Parathyroid adenoma (tissue), 2 donors: ENCODE data around the gene AFG1L.
"Not testable (repeated sequence)": the region's sequence is repeated elsewhere in the genome, so short reads cannot be mapped to it uniquely, and the experiment has no call there.

Experiments
- H2AFZ ChIP-seq: fragments of 300-600 bp; sonication (generic); one replicate; pipeline ENCODE4 v1.7.0; 2017; ENCODE audit warnings: antibody characterized with exemption, mild to moderate bottlenecking
- H3K27ac ChIP-seq: fragments of 300-600 bp; sonication (generic); one replicate; pipeline ENCODE4 v1.7.0; 2017
- H3K27me3 ChIP-seq: fragments of 300-600 bp; sonication (generic); one replicate; pipeline ENCODE4 v1.7.0; 2017; ENCODE audit warnings: low read length; ENCODE audit not compliant: control insufficient read depth, insufficient read depth
- H3K36me3 ChIP-seq: fragments of 300-600 bp; sonication (generic); one replicate; pipeline ENCODE4 v1.7.0; 2017; ENCODE audit warnings: low read length; ENCODE audit not compliant: control insufficient read depth, insufficient read depth
- H3K4me1 ChIP-seq: fragments of 300-600 bp; sonication (generic); one replicate; pipeline ENCODE4 v1.7.0; 2017; ENCODE audit warnings: control low read depth
- H3K4me2 ChIP-seq: fragments of 300-600 bp; sonication (generic); one replicate; pipeline ENCODE4 v1.7.0; 2017; ENCODE audit warnings: low read length
- H3K4me3 ChIP-seq: fragments of 300-600 bp; sonication (generic); one replicate; pipeline ENCODE4 v1.7.0; 2017; ENCODE audit warnings: low read depth, low read length
- H3K79me2 ChIP-seq: fragments of 300-600 bp; sonication (generic); one replicate; pipeline ENCODE4 v1.7.0; 2017; ENCODE audit warnings: control low read depth
- H3K9ac ChIP-seq: fragments of 300-600 bp; sonication (generic); one replicate; pipeline ENCODE4 v1.7.0; 2017; ENCODE audit warnings: mild to moderate bottlenecking
- H3K9me3 ChIP-seq: fragments of 300-600 bp; sonication (generic); one replicate; pipeline ENCODE4 v1.7.0; 2017; ENCODE audit warnings: low read length; ENCODE audit not compliant: control insufficient read depth
- TF ChIP-seq, protein P1 (sequence below): fragments of 300-600 bp; sonication (generic); IDR thresholded peaks from one replicate; pipeline ENCODE4 v1.7.0; 2017; ENCODE audit warnings: antibody characterized with exemption, mild to moderate bottlenecking
- donor health status: primary hyperparathyroidism.

Gene AFG1L

DNA sequence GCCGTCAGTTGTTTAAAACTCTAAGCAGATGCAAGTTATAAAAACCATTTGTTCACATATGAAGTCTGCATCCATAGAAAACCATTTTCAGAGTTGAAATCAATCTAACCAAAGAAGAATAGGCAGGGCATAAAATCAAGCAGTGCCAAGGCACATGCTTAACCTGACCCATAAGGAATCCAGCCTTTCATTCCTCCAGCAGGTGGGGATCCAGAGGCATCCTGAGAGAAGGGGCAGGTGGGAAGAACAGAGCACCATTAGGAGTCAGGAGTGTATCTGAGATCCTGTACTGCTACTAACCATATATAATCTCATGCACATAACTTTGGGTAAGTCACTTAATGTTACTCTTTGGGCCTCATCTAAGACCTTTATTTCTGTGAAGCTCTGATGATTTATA is 236.5 kb downstream of the AFG1L start:
- H3K4me2 ChIP-seq = no peak overlapping the region
- no peak overlapping the region for H3K4me3 ChIP-seq
- no peaks in the 10 kb centered on the region for H3K9me3 ChIP-seq
- H2AFZ ChIP-seq = no peak overlapping the region
- H3K27me3 ChIP-seq = no peaks in the 10 kb centered on the region
- H3K27ac ChIP-seq = no peak overlapping the region
- H3K36me3 ChIP-seq = no peaks in the 10 kb centered on the region
- peaks cover 3% of the 10 kb centered on the region for H3K4me1 ChIP-seq
- TF ChIP-seq, protein P1, sequence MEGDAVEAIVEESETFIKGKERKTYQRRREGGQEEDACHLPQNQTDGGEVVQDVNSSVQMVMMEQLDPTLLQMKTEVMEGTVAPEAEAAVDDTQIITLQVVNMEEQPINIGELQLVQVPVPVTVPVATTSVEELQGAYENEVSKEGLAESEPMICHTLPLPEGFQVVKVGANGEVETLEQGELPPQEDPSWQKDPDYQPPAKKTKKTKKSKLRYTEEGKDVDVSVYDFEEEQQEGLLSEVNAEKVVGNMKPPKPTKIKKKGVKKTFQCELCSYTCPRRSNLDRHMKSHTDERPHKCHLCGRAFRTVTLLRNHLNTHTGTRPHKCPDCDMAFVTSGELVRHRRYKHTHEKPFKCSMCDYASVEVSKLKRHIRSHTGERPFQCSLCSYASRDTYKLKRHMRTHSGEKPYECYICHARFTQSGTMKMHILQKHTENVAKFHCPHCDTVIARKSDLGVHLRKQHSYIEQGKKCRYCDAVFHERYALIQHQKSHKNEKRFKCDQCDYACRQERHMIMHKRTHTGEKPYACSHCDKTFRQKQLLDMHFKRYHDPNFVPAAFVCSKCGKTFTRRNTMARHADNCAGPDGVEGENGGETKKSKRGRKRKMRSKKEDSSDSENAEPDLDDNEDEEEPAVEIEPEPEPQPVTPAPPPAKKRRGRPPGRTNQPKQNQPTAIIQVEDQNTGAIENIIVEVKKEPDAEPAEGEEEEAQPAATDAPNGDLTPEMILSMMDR = no peak
- H3K9ac ChIP-seq = no peak overlapping the region
- H3K79me2 ChIP-seq = no peaks in the 10 kb centered on the region

DNA sequence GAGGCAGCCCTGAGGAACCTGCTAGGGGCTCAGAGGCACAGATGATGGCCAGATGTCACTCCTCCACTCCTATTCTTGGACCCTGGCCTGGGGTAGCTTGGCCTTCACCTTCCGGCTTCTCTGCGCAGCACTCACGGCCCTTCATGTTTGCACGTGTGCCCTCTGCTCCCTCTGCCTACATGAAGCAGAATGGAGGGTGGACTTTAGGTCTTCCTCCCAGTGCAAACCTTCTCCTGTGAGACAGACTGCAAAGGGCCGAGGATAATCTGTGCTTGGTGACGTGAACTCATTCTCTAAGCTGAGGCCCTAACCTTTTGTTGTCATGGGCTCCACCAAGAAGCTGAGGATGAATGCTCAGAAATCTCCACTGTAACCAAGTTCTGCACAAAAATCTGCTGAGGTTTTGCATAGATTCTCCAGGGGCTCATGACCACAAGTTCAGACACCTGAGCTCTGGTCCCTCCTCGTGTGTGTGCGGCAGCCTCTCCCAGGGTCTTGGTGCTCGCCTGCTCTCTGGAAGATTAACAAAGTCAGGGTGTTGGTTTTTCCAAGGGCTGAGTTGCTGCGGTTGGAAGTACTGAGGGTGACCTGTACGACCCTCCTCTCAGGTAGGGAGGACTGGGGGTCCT is 240.4 kb downstream of the AFG1L start:
- no peaks in the 10 kb centered on the region for H3K4me1 ChIP-seq
- TF ChIP-seq, protein P1 = no peak
- H2AFZ ChIP-seq = no peak overlapping the region
- no peaks in the 10 kb centered on the region for H3K9me3 ChIP-seq
- no peak overlapping the region for H3K9ac ChIP-seq
- H3K36me3 ChIP-seq = no peaks in the 10 kb centered on the region
- no peak overlapping the region for H3K4me3 ChIP-seq
- H3K27ac ChIP-seq = no peak overlapping the region
- H3K79me2 ChIP-seq = no peaks in the 10 kb centered on the region
- no peak overlapping the region for H3K4me2 ChIP-seq
- no peaks in the 10 kb centered on the region for H3K27me3 ChIP-seq

DNA sequence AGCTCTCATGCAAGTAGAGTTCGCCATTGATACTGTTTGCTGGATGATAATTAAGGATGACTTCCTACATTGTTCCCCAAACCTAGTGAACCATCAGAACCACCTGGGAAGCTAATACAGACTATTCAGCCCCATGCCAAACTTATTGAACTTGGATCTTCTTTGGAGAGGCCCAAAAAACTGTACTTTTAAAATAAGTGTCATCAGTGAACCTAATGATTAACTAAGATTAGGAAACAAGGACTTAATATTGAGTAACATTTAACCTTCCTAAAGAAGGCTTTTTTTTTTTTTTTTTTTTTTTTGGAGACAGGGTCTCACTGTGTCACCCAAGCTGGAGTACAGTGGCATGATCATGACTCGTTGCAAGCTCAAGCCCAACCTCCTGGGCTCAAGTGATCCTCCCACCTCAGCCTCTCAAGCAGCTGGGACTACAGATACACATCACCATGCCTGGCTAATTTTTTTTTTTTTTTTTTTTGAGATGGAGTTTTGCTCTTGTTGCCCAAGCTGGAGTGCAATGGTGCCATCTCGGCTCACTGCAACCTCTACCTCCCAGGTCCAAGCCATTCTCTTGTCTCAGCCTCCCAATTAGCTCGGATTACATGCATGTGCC is 241.2 kb downstream of the AFG1L start:
- not testable (repeated sequence) for H3K4me3 ChIP-seq, H3K27ac ChIP-seq, H3K4me1 ChIP-seq, H3K9ac ChIP-seq, H3K79me2 ChIP-seq, H3K27me3 ChIP-seq, H3K9me3 ChIP-seq, H3K36me3 ChIP-seq, H2AFZ ChIP-seq, H3K4me2 ChIP-seq

DNA sequence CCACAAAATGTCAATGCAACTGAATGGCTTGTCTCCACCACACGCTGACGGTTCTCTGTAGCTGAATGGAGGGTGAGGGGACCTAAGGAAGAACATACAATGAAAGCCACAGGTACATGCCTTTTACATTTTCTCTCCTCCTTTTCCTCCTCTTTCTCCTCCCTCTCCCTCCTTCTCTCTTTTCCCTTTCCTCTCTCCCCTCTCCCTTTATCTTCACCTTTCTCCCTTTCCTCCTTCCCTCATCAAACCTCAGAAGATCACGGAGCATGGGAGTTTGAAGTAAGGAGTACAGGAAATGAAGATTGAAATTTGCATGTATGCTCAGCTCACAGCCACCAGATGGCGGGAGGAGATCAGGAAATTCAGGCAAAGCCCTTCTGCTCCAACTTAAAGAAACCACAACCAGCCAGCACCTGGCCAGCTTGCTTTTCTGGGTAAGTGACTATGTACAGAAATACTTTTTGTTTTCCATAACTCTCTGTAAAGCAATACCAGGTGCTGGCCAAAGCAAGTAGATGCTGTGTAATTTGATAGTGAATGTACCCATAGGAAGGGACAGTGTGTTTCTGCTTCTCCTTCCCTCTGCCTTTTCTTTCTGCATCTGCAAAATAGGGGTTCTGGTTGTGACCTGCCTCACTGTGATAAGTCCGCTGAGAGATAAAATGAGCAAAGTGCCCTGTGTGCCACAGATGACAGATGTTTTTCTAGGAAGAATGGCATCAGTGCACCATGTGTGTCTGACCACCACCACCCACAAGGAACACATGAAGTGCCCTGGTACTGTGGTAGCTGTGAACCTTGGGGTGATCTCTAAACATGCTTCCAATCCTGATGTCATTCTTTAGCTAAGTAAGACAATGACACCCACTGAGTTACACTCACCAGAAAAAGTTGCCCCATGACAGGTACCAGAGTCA is 247.2 kb downstream of the AFG1L start:
- Histone ChIP-seq H3K4me1 (no peaks in the 10 kb centered on the region), H3K27me3 (no peaks in the 10 kb centered on the region), H3K36me3 (no peaks in the 10 kb centered on the region), H3K27ac (no peak overlapping the region), H2AFZ (peak overlapping the region; percentile 64), H3K79me2 (no peaks in the 10 kb centered on the region), H3K4me2 (no peak overlapping the region), H3K4me3 (no peak overlapping the region), H3K9me3 (no peaks in the 10 kb centered on the region), H3K9ac (no peak overlapping the region)
- TF ChIP-seq, protein P1 = peak; percentile 88

DNA sequence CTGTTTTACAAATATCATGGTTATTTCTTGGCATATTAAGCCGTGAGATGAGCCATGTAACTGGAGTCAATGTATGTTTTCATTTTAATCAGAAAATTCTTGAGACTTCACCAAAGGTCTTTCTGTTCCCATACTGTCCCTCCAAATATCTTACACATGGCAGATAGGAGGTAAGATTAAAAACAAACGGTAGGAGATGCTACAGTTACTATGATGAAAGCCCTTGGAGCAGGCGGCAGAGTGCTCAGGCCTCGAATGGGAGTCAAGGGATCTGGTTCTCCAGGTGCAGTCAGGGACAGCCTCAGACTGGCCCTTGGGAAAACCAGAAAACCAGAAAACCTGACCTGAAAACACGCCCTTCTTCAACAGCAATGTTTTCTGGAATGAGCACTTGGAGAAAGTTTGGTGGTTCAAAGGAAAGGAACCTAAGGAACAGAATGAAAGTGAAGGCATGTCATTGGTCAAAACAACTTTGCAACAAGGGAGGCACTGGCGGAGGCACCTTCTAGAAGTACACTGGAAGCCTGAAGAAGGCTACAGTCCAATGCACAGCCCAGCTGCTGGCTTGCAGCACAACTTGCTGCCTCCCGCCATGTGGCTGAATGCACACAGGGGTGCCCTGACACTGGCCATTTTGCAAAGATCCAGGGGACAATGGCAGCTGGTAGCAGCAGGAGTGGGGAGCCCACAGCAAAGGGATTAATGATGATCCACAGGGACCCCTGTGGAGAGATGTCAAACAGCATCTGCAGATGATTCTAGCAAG is 248.5 kb downstream of the AFG1L start:
- H3K79me2 ChIP-seq = no peaks in the 10 kb centered on the region
- no peak overlapping the region for H2AFZ ChIP-seq
- H3K4me1 ChIP-seq = no peaks in the 10 kb centered on the region
- no peak overlapping the region for H3K4me3 ChIP-seq
- H3K9me3 ChIP-seq = no peaks in the 10 kb centered on the region
- H3K9ac ChIP-seq = no peak overlapping the region
- no peaks in the 10 kb centered on the region for H3K27me3 ChIP-seq
- H3K4me2 ChIP-seq = no peak overlapping the region
- TF ChIP-seq, protein P1 = no peak
- H3K36me3 ChIP-seq = no peaks in the 10 kb centered on the region
- no peak overlapping the region for H3K27ac ChIP-seq
